Right lung (tissue), 10 donors: ENCODE measurements around the gene PLPPR4. TPM values are rescaled to one million over a fixed set of nuclear protein-coding genes. Genes with fewer than 3 reads are reported as not detected.
A peak's percentile ranks its signal among the peaks of the same experiment; 100 is the strongest.

Source experiments
- DNase-seq, 2 donors: peaks; one replicate each; pipeline ENCODE4 v3.0.0-alpha.2; 2013
- long read RNA-seq, 8 donors: transcript quantifications; one replicate each; lab custom pipeline, GENCODE V29; 2026
- polyA plus RNA-seq, 5 donors: library from polyadenylated mRNA; unstranded; fragments of 120-200 nt; gene quantifications; one replicate each; pipeline versions ENCODE4 v1.2.1 to v1.2.3, GENCODE V29; 2013; ENCODE audit warnings: inconsistent platforms in 1 of 5, low replicate concordance in 1 of 5; ENCODE audit not compliant: insufficient read length in 5 of 5, insufficient read depth in 1 of 5

PLPPR4 gene, protein sequence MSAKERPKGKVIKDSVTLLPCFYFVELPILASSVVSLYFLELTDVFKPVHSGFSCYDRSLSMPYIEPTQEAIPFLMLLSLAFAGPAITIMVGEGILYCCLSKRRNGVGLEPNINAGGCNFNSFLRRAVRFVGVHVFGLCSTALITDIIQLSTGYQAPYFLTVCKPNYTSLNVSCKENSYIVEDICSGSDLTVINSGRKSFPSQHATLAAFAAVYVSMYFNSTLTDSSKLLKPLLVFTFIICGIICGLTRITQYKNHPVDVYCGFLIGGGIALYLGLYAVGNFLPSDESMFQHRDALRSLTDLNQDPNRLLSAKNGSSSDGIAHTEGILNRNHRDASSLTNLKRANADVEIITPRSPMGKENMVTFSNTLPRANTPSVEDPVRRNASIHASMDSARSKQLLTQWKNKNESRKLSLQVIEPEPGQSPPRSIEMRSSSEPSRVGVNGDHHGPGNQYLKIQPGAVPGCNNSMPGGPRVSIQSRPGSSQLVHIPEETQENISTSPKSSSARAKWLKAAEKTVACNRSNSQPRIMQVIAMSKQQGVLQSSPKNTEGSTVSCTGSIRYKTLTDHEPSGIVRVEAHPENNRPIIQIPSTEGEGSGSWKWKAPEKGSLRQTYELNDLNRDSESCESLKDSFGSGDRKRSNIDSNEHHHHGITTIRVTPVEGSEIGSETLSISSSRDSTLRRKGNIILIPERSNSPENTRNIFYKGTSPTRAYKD
- polyA plus RNA-seq, result 10 to 100 TPM; 24.6 to 49.1 (median 41.8) TPM
- long read RNA-seq, donor 1, full-length matches to known transcripts, result 6 of 6 reads
- long read RNA-seq, donor 1, partial matches to known transcripts, result 0 of 6 reads
- long read RNA-seq, donor 1, other reads (novel, unspliced or antisense), result 0 of 6 reads
- long read RNA-seq, donor 2, full-length matches to known transcripts, result 6 of 6 reads
- long read RNA-seq, donor 2, partial matches to known transcripts, result 0 of 6 reads
- long read RNA-seq, donor 2, other reads (novel, unspliced or antisense), result 0 of 6 reads
- long read RNA-seq, donor 3, full-length matches to known transcripts, result 7 of 7 reads
- long read RNA-seq, donor 3, partial matches to known transcripts, result 0 of 7 reads
- long read RNA-seq, donor 3, other reads (novel, unspliced or antisense), result 0 of 7 reads
- long read RNA-seq, donor 4, full-length matches to known transcripts, result 11 of 18 reads
- long read RNA-seq, donor 4, partial matches to known transcripts, result 7 of 18 reads
- long read RNA-seq, donor 4, other reads (novel, unspliced or antisense), result 0 of 18 reads
- long read RNA-seq, donor 5, full-length matches to known transcripts, result 6 of 21 reads
- long read RNA-seq, donor 5, partial matches to known transcripts, result 15 of 21 reads
- long read RNA-seq, donor 5, other reads (novel, unspliced or antisense), result 0 of 21 reads
- long read RNA-seq, donor 6, full-length matches to known transcripts, result 9 of 9 reads
- long read RNA-seq, donor 6, partial matches to known transcripts, result 0 of 9 reads
- long read RNA-seq, donor 6, other reads (novel, unspliced or antisense), result 0 of 9 reads
- long read RNA-seq, donor 7, full-length matches to known transcripts, result 8 of 8 reads
- long read RNA-seq, donor 7, partial matches to known transcripts, result 0 of 8 reads
- long read RNA-seq, donor 7, other reads (novel, unspliced or antisense), result 0 of 8 reads
- long read RNA-seq, donor 8, full-length matches to known transcripts, result 2 of 9 reads
- long read RNA-seq, donor 8, partial matches to known transcripts, result 7 of 9 reads
- long read RNA-seq, donor 8, other reads (novel, unspliced or antisense), result 0 of 9 reads

DNA sequence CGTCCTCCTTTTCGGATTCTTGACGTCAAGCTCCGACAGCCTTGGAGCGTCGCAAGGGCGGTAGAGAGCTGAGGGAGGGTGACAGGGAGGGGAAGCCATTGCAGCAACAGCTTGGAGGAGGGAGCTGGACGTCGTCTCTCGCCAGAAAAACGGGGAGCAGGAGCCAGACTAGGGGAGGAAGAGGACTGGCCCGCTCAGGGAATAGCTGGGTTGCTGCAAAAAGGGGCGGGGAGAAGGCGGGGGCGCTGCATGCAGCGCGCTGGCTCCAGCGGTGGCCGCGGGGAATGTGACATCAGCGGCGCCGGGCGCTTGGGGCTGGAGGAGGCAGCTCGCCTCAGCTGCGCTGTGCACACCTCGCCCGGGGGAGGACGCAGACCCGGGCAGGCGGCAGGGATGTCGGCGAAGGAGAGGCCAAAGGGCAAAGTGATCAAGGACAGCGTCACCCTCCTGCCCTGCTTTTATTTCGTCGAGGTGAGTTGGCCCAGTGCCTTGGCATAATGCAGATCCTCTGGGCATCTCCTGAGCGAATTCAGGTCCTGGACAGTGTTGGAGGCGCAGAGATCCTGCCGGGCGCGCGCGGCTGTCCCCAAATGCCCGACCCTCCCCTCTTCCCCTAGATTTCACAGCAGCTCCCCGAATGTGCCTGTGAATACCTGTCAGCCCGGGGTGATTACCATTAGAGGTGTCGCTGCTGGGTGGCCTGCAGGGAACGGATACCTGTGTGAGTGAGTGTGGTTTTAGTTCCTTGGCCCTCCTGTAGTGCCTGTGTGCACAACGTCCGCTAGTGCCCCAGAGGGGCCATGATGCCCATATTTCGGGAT, at the start of gene PLPPR4:
Gene PLPPR4, plus strand, starts transcription at position 292 of the 821 bp plus-strand sequence. Its CDS starts 102 bp downstream, at position 394.
- DNase-seq, result peak; percentile 81 to 84

DNA sequence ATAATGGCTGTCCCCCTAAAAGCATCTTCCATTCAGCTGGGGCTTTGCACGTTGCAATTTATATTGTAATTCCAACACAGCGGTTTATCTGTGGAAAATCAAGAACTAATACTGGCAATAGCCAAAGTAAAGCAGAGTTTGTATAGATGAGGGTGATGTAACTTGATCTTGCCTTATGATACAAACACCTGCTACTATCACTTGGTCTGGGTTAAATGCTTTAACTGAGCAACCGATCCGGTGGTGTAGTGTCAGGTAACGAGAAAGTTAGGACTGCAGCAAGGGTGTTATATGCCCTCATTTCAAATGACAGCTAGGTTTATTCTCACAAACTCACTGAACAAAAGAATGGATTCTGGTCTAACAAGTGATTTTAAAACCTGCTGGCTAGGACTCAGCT, 47.3 kb upstream of the PLPPR4 start:
- DNase-seq, result no peak

DNA sequence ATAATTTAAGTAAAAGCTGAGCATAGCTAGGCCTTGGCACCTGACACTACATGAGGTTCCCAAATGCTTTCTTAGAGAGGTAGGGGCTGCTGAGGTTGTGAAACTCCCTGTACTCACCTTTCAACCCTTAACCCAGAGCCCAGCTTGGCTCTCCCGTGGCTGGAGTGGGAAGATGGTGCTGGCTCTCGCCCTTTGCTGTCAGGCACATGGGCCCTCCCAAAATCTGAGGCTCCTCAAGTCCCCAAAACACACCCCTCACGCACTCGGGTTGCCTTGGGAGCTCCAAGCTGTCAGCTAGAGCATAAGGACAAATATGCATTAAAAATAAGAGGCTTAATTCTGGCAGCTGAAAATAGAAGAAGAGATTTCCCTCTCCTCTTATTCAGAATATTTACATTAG, 46.7 kb upstream of the PLPPR4 start:
- no peak for DNase-seq

DNA sequence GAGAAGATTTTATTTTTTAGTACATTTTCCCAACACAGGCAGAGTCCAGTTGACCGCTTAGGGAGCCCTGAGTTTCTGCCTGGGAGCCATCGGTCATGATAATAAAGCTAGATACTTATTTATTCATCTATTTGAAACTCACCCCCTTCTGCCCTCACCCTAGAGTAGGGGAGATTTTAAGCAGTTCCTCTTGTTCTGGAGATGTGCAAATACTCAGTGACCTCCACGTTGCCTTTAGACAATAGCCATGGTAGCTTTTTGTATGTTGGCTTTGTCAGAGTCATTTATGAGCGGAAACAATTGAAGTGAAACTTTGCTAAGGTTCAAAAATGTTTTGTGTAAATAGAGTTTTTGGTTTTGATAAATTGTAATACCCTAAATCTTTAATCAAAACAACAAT, 45.7 kb upstream of the PLPPR4 start:
- DNase-seq, result no peak

DNA sequence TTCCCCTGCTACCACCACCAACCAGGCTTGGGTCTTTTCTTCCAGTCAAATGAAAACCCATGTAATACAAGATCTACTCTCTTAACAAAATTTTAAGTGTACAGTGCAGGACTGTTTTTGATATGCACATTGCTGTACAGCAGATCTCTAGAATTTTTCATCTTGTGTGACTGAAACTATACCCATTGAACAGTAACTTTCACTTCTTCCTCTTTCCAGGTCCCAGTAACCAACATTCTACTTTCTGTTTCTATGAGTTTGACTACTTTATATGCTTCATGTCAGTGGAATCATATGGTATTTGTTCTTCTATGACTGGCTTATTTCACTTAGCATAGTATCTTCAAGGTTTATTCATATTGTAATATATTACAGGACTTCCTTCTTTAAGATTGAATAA, 45.3 kb upstream of the PLPPR4 start:
- DNase-seq, result no peak

DNA sequence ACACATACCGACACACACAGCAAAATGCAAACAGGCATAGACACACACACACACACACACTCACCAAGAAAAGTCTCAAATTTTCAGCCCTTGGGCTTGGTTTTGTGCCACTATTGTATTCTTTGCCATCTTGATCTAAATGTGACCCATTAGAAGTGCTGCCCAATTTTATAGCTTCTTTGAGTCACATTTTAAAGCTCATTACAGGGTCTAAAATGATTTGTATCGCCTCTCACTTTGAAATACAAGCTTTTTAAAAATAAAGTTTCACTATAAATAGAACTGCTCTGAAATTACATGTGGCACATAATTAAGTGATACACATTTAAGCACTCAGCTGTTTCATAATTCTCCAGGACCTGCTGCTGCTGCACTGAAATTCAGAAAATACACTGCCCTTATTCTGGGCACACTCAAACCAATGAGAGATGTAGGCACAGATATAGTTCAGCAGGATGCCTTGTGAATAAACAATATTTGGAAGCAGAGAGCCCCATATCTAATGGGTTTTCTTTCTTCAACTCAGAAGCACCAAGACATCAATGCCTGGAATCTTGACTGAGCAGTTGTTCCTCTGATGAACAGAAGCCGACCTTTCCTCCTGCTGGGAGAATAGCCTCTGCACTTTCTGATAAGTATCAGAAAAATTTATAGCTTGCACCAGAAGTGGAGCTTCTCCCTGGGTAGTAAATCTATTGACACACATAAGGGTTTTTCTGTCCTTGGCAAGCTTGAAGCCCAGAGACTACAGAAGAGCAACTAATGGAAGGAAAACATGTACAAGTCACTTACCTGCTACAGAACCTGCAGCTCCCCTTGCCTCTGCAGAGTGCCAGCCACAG, 37.0 kb upstream of the PLPPR4 start:
- DNase-seq, result peak; percentile 64 to 68

DNA sequence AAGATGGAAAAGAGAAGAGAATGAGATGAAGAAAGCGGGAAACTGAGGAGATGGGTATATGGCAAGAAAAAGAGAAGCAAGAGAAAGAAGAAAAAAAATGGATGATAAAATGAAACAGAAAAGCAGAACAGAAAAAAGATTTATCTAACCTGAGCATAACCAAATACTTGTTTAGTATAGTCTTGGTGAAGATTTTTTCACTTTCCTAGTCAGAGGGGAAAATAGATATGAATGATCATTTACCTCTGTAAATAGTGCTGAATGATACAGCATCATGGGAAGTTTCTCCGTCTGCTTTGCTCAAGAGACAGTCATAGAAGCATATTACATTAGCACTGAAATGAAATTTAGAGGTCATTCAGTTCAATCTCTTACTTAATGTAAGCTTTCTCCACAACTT, 36.1 kb upstream of the PLPPR4 start:
- peak in 1 of 2 donors; percentile 19 for DNase-seq

DNA sequence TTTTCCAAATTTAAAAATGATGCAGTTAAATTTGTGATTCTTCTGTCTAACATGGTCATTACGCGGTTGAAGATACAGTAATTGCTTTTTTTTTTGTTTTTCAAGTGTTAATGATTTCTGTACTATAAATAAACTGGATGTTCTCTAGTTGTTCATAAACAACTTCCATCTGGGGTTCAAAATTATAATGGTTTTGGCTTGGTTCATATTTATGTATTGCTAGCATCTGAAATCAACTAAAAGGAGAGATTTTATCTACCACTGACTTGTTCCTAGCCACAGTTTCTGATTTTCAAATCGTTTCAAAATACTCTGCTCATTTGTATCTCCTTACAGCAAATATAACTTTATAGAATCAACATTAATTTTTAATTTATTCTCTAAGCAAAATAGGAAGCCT, 35.2 kb upstream of the PLPPR4 start:
- peak in 1 of 2 donors; percentile 59 for DNase-seq

DNA sequence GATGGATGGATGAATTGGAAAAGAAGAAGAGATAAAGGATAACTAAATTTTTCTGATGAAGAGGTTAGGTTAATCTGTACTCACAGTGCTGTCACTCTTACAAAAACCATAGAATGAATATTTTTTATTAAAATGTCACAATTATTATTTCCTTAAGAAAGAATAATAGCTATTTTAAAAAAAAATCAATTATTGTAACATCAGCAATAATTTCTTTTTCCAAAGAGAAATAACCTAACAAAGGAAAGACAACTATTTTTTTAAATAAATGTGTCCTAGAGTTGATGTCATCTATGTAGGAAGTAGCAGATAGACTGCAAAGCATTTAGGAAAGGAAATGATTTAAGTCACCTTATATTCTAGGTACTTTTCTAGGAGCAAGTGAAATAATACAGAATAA, 33.6 kb upstream of the PLPPR4 start:
- no peak for DNase-seq

DNA sequence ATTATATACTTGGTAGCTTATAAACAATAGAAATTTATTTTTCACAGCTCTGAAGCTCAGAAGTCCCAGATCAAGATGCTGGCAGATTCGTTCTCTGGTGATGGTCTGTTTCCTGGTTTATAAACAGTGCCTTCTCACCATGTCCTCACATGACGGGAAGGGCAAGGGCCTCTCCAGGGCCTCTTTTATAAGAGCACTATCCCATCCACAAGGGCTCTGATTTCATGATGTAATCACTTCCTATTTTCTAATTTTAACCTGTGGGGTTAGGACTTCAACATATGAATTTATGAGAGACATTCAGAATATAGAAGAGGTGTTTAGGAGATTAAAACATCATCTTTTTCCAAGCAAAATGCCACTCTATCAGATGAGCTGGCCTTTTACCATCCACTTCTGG, 32.1 kb upstream of the PLPPR4 start:
- DNase-seq, result no peak

DNA sequence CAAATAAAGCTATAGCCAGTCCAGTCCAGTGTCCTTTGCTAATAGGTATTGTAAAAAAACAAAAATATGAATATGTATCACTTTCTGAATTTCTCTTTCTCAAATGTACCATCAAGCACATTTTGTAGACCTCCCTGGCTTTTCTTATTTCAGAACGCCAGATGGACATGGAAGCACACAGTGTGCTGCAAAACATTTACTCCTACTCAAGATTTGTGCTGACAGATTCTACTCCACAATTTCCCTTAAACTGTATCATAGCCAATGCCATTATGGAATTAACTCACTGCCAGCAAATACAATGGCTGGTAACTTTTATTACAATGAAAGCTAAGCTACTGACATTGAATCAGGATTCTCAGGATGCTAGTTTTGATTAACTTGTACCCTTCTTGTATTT, 30.8 kb upstream of the PLPPR4 start:
- DNase-seq, result no peak

DNA sequence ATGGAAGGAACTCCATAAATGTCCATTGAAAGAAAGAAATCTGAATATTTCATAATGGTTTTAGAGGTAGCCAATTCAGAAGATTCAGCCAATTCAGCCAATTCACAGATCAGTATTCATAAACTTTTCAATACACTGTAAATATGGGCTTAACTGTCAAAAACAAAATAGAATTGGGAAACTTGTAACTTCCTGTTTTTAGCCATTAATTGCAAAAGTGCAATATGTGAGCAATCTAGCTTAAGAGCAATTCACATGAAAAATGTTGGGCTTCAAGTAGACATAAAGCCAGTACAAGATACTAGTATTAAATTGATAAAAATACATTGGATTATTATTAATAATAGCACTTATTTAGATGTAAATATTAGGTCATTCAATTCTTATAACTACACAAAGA, 27.5 kb upstream of the PLPPR4 start:
- no peak for DNase-seq

DNA sequence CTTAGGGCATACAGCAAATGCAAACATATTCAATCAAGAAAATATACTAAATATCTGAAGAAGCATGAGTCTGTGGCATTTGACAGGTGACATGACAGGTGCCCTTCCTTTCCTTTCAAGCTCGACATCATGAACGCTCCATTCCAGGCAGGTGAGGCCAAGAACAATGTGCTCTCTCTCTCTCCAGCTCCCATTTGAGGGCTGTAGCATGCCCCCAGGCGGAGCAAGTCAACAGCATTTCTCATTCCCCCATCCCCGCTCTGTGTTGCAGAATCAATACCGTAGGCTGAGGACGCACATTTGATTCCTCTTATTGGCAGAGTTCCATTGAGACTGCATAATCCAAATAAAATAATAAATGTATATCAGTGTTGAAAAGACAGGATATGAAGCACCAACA, 24.6 kb upstream of the PLPPR4 start:
- no peak for DNase-seq

DNA sequence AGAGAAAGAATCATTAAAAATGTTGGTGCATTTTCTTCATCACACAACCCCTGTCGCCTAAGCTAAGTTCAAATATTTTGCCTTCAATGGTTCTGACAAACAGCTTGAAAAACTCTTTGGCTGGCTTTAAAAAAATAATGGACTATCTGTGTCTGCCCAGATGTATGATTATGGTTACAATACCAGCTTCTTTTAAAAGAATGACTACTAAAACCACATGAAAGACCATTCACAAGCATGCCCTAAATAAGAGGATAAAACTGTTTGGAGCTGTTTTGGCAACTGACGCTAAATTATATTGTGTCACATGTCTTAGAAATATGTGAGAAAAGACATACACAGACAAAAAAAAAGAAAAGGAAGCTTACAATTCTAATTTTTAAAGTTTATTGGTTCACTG, 23.7 kb upstream of the PLPPR4 start:
- peak in 1 of 2 donors; percentile 38 for DNase-seq

DNA sequence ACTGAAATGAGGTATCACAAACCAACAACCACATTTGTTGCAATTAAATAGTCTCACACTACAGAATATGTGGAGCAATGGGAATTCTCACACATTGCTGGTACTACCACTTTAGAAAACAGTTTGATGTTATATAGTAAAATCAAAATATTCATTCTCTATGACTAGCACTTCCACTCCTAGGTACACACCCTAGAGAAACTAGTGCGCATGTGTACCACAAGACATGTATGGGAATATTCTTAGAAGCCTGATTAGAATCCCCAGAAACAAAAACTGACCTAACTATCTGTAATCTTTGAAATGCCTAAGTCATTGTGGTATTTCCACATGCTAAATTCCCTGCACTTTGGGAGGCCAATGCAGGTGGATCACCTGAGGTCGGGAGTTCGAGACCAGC, 18.1 kb upstream of the PLPPR4 start:
- DNase-seq, result no peak

DNA sequence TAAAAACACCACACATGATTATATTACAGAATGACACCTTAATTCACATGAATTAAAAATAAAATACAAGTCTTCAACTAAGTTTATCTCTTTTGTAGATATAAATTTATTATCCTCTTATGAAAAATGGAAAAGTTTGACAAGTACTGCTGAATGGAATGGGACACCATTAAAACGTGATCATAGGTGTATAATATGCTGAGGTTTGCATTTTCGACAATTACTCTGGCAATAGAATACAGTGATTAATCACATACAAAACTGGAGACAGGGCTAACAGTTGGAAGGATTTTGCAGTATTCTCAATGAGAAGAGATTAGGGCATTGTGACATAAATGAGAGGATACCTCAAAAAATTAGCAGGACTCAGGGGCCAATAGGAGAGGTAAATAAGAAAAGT, 17.1 kb upstream of the PLPPR4 start:
- DNase-seq, result no peak

DNA sequence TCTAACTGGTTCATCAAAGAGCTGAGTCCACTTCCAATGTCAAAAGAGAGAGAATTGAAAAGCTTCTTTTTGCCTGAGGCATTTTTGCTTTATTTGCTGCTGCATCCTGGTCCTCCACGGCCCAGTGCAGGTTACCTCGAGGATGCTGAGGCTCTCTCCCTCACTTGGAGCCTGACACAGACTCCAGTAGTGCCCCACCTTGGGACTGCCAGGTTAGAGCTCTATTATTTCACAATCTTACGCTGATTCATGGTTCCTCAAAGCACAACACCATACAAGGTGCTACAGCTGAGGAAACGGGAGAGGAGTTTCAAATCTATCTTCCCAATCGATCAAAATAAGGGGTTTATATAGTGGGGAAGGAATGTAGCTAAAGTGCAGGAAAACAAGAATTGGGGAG, 13.6 kb upstream of the PLPPR4 start:
- DNase-seq, result no peak

DNA sequence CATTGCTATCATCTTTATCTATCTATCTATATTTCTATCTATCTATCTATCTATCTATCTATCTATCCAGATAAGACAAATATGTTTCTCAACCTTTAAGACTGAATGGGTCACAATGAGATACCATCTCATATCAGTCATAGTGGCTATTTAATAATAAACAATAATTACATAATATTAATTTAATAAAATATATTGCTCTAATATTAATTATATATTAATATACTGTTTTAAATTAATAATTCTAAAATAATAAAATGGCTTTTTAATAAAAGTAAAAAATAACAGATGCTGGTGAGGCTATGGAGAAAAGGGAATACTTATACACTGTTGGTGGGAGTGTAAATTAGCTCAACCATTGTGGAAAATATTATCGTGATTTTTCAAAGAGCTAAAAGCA, 13.0 kb upstream of the PLPPR4 start:
- no peak for DNase-seq

DNA sequence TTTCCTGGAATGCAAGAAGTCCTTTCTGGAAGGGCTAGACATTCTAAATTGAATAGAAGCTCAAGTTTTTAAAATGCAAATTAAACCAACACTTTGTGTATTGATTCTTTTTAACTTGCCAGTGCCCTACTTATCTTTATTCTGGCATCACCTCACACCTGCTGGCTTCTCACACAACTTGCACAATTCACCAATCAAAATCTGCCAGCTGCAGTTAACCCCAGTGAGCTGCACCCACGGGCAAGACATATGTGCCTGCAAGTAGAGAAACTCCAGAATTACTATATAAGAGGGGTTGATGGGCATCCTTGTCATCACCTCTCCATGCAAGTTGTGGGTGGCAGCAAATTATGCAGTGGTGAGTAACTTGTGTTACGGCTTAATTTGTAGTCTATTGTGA, 11.7 kb upstream of the PLPPR4 start:
- no peak for DNase-seq
